ENCODE measurements around the gene SERPINB10. TPM values are rescaled to one million over a fixed set of nuclear protein-coding genes. Genes with fewer than 3 reads are reported as not detected.

Gene SERPINB10
- total and polyA plus RNA-seq, 2 of the 8 experiments (the other 6 are each of a cell fraction or from before 2014, with no cell fraction given) = not detected

DNA sequence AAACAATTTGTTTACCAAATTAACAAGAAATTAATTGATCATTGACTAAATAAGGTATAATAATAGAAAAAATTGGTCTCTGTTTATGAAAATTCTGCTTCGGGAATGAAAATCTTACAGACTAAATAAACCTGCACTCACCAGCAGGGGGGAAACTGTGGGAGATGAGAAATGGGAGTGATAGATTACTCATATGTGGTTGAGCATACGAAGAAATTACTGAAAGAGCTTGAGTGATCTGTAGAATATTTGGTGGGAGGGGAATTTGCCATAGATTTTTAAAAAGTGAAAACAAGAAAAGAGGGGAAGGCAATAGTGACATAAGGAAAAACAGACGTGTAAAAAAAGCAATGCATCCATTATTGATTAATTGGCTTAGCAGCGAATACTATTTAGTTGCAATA, 43.5 kb downstream of the SERPINB10 start:
- H2BK15ac ChIP-seq (ENCODE audit: low read length) = no peak overlapping the region
- H3K56ac ChIP-seq (replicated peaks; ENCODE audit: insufficient read length, low read depth, low read length) = no peak overlapping the region
- H2BK5ac ChIP-seq (ENCODE audit: low read depth, low read length) = no peak overlapping the region
- no peak overlapping the region for H3K9ac ChIP-seq (replicated peaks in 1 of 4; ENCODE audit: extremely low read depth in 1 of 4, low read depth in 3 of 4, low read length in 3 of 4)
- H2BK20ac ChIP-seq (ENCODE audit: low read length) = no peak overlapping the region
- H3K36me3 ChIP-seq (ENCODE audit: control insufficient read depth in 2 of 4, insufficient read depth in 4 of 4, low read length in 3 of 4) = no peaks in the 10 kb centered on the region
- H3K18ac ChIP-seq (ENCODE audit: extremely low read depth, low read length) = no peak overlapping the region
- H2BK120ac ChIP-seq (replicated peaks; ENCODE audit: low read depth, low read length) = no peak overlapping the region
- H3K79me1 ChIP-seq (ENCODE audit: low read depth, low read length) = no peaks in the 10 kb centered on the region
- WGBS, 2 experiments (ENCODE audit: extremely low coverage in 1 of 2, insufficient coverage in 1 of 2, insufficient read length in 1 of 2, insufficient replicate concordance in 2 of 2, low coverage in 1 of 2, low lambda C conversion rate in 2 of 2, missing lambda C conversion rate in 1 of 2) = 91% methylated on average over 4 of the region's 4 CpGs; no CpG with 5 or more reads in 1 of the 2 experiments
- H3K27me3 ChIP-seq (replicated peaks in 1 of 4; ENCODE audit: control insufficient read depth in 3 of 4, extremely low read depth in 1 of 4, insufficient read depth in 3 of 4, low read length in 3 of 4) = no peaks in the 10 kb centered on the region
- H3K23me2 ChIP-seq (ENCODE audit: low read depth, low read length) = peaks cover 3% of the 10 kb centered on the region; the same call in 1 of the 2 replicates
- H4K20me1 ChIP-seq (replicated peaks in 1 of 2; ENCODE audit: control insufficient read depth in 1 of 2, insufficient read depth in 2 of 2, low read length in 2 of 2) = no peaks in the 10 kb centered on the region
- no peak overlapping the region for H3K4me3 ChIP-seq (ENCODE audit: extremely low read depth in 1 of 4, insufficient read depth in 2 of 4, low read depth in 3 of 4, low read length in 4 of 4)
- DNase-seq (ENCODE audit: low read depth in 1 of 2, low spot score in 2 of 2) (no peak), FAIRE-seq (no peak)
- ChIA-PET CTCF (ENCODE audit: partially characterized antibody) (interaction anchor here (1.1 kb wide), 1 partner anchor 15 kb away, joined by 3 read pairs; no protein-coding TSS in a partner anchor), POLR2A (ENCODE audit: partially characterized antibody) (interaction anchor here (0.8 kb wide), 1 partner anchor 19 kb away, joined by 3 read pairs; no protein-coding TSS in a partner anchor)
- no peak overlapping the region for H4K5ac ChIP-seq (ENCODE audit: insufficient read length, low read depth, low read length)
- H4K8ac ChIP-seq (ENCODE audit: extremely low read depth, insufficient read depth, low read length) = no peak overlapping the region
- H3K14ac ChIP-seq (ENCODE audit: insufficient read length) = no peak overlapping the region
- no peak overlapping the region for H3K23ac ChIP-seq (ENCODE audit: insufficient read length)
- no peaks in the 10 kb centered on the region for H3K79me2 ChIP-seq (ENCODE audit: control insufficient read depth in 1 of 2, insufficient read depth in 2 of 2, low read length in 2 of 2)
- no peaks in the 10 kb centered on the region for H3K4me1 ChIP-seq (replicated peaks in 1 of 4; ENCODE audit: control insufficient read depth in 3 of 4, insufficient read depth in 4 of 4, low read length in 3 of 4)
- no peak overlapping the region for H3K4ac ChIP-seq (replicated peaks; ENCODE audit: insufficient read length, low read depth, low read length)
- H2AFZ ChIP-seq (ENCODE audit: low read length) = no peak overlapping the region
- no peak overlapping the region for H2BK12ac ChIP-seq (ENCODE audit: low read depth, low read length)
- H3K27ac ChIP-seq (ENCODE audit: low read depth, low read length) = no peak overlapping the region
- no peak overlapping the region for H2AK5ac ChIP-seq (ENCODE audit: low read depth, low read length)
- no peak overlapping the region for H4K91ac ChIP-seq (replicated peaks; ENCODE audit: insufficient read length, low read length)
- no peaks in the 10 kb centered on the region for H3K9me3 ChIP-seq (ENCODE audit: insufficient read depth in 2 of 2, low read depth in 1 of 2, low read length in 1 of 2)
- no peak overlapping the region for H3K4me2 ChIP-seq (ENCODE audit: insufficient read depth in 1 of 2, low read depth in 2 of 2, low read length in 2 of 2)
- no peak for TF ChIP-seq TEAD4 (IDR thresholded peaks at IDR 0.05; ENCODE audit: low read depth, low read length)

Measured in H1 (cell line).